Trophoblast cell (in vitro differentiated cells and primary cell): ENCODE measurements around the gene THSD1.

Experiments used
- DNase-seq, 2 donors: peaks; one replicate each; pipeline ENCODE4 v3.0.0-alpha.2; 2016
- H2AFZ ChIP-seq: 2 replicates; pipeline ENCODE4 v1.6.1; 2013; ENCODE audit warnings: low read length, moderate library complexity, mild to moderate bottlenecking; ENCODE audit not compliant: insufficient read depth, poor library complexity
- H2AK5ac ChIP-seq: 2 replicates; pipeline ENCODE4 v1.6.1; 2013; ENCODE audit warnings: mild to moderate bottlenecking, low read length
- H2BK120ac ChIP-seq: 2 replicates; pipeline ENCODE4 v1.6.1; 2013; ENCODE audit warnings: low read length, mild to moderate bottlenecking, moderate library complexity; ENCODE audit not compliant: insufficient read depth, poor library complexity
- H2BK12ac ChIP-seq: 2 replicates; pipeline ENCODE4 v1.6.1; 2013; ENCODE audit warnings: mild to moderate bottlenecking, low read length, moderate library complexity
- H2BK5ac ChIP-seq: 2 replicates; pipeline ENCODE4 v1.6.1; 2013; ENCODE audit warnings: low read length, low read depth, moderate library complexity, mild to moderate bottlenecking; ENCODE audit not compliant: poor library complexity
- H3K14ac ChIP-seq: 2 replicates; pipeline ENCODE4 v1.6.1; 2013; ENCODE audit warnings: mild to moderate bottlenecking, low read length
- H3K18ac ChIP-seq: 2 replicates; pipeline ENCODE4 v1.6.1; 2013; ENCODE audit warnings: mild to moderate bottlenecking, low read length
- H3K23ac ChIP-seq: 2 replicates; pipeline ENCODE4 v1.6.1; 2013; ENCODE audit warnings: low read length
- H3K27ac ChIP-seq: 2 replicates; pipeline ENCODE4 v1.5.1; 2013; ENCODE audit warnings: low read depth, mild to moderate bottlenecking, inconsistent platforms, low read length, moderate library complexity
- H3K27me3 ChIP-seq: 2 replicates; pipeline ENCODE4 v1.6.1; 2013; ENCODE audit warnings: inconsistent platforms, mild to moderate bottlenecking, low read length, moderate library complexity; ENCODE audit not compliant: insufficient read depth
- H3K36me3 ChIP-seq, 2 experiments: 1 replicate in 1 of 2; 2 replicates in 1 of 2; pipeline ENCODE4 v1.6.1; 2013; ENCODE audit warnings: low read length in 2 of 2, mild to moderate bottlenecking in 2 of 2, moderate library complexity in 1 of 2; ENCODE audit not compliant: insufficient read depth in 2 of 2, control insufficient read depth in 1 of 2
- H3K4ac ChIP-seq: 2 replicates; pipeline ENCODE4 v1.6.1; 2013; ENCODE audit warnings: low read depth, mild to moderate bottlenecking, low read length, moderate library complexity
- H3K4me1 ChIP-seq, 2 experiments: 1 replicate in 1 of 2; 2 replicates in 1 of 2; pipeline ENCODE4 v1.6.1; 2013; ENCODE audit warnings: low read length in 2 of 2, mild to moderate bottlenecking in 2 of 2, moderate library complexity in 1 of 2; ENCODE audit not compliant: insufficient read depth in 2 of 2, control insufficient read depth in 1 of 2
- H3K4me2 ChIP-seq: 2 replicates; pipeline ENCODE4 v1.6.1; 2013; ENCODE audit warnings: inconsistent platforms, mild to moderate bottlenecking, low read length, moderate library complexity
- H3K4me3 ChIP-seq: 2 replicates; pipeline ENCODE4 v1.5.1; 2013; ENCODE audit warnings: mild to moderate bottlenecking, low read depth, low read length, inconsistent platforms
- H3K79me1 ChIP-seq: one replicate; pipeline ENCODE4 v1.6.1; 2013; ENCODE audit warnings: low read length
- H3K79me2 ChIP-seq: 2 replicates; pipeline ENCODE4 v1.6.1; 2013; ENCODE audit warnings: low read length, mild to moderate bottlenecking; ENCODE audit not compliant: control insufficient read depth, insufficient read depth, poor library complexity
- H3K9ac ChIP-seq: 2 replicates; pipeline ENCODE4 v1.6.1; 2013; ENCODE audit warnings: mild to moderate bottlenecking, low read length
- H3K9me3 ChIP-seq: 2 replicates; pipeline ENCODE4 v1.6.1; 2013; ENCODE audit warnings: low read depth, mild to moderate bottlenecking, control low read depth, inconsistent platforms, low read length; ENCODE audit not compliant: insufficient read depth
- H4K12ac ChIP-seq: 2 replicates; pipeline ENCODE4 v1.6.1; 2013; ENCODE audit warnings: low read depth, mild to moderate bottlenecking, low read length, moderate library complexity
- H4K8ac ChIP-seq: 2 replicates; pipeline ENCODE4 v1.6.1; 2013; ENCODE audit warnings: low read depth, mild to moderate bottlenecking, low read length, moderate library complexity
- H4K91ac ChIP-seq: one replicate; pipeline ENCODE4 v1.6.1; 2013; ENCODE audit warnings: low read depth, mild to moderate bottlenecking, low read length, moderate library complexity
- WGBS: extraction: QIAGEN DNeasy Blood & Tissue Kit; methylation state at CpG from one replicate; pipeline ENCODE4 v1.1.7; 2013; ENCODE audit warnings: missing lambda C conversion rate; ENCODE audit not compliant: insufficient read length, insufficient coverage; ENCODE audit errors: extremely low coverage; 5-methylcytosine and 5-hydroxymethylcytosine counted together

The THSD1 gene

DNA sequence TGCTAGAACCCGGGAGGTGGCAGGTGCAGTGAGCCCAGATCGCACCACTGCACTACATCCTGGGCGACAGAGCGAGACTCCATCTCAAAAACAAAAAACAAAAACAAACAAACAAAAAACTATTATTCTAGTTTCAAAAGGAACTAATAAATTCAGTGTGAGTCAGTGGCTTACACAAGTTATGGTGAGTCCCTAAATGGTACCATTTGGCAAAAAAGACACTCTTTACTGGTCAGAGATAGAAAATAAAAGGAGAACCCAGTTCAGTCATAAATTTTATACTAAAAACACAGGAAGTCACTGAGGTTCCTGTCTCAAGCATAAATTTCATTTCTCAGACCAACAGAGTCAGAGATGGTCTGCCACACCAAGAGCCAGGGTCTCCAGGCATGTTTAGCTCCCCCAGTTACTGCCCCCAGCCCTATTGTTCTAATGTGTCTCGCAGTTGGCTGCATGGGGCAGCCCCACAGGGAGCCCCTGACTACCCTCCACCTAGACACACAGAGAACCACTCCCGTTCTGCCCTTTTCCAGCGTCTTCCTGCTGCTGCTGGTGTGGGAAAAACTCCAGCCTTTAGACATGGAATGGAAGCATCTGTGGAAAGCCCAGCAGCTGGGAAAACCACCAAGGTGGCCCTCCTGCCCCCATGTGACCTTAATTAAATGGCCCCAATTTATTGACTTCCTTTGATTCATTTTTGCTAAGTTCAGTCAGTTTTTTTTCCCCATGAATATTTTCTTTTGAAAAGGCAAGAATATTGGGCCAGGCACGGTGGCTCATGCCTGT, 12.2 kb downstream of the THSD1 start:
- Histone ChIP-seq H3K23ac (no peak overlapping the region), H3K79me1 (no peaks in the 10 kb centered on the region), H2BK12ac (no peak overlapping the region), H4K12ac (no peak overlapping the region), H2BK5ac (no peak overlapping the region), H2AK5ac (no peak overlapping the region), H2BK120ac (no peak overlapping the region), H3K14ac (no peak overlapping the region), H3K9ac (no peak overlapping the region), H3K4me1 (no peaks in the 10 kb centered on the region), H3K18ac (no peak overlapping the region), H3K36me3 (no peaks in the 10 kb centered on the region), H3K27ac (no peak overlapping the region), H3K9me3 (no peaks in the 10 kb centered on the region), H3K79me2 (no peaks in the 10 kb centered on the region), H4K91ac (no peak overlapping the region), H2AFZ (no peak overlapping the region), H3K27me3 (no peaks in the 10 kb centered on the region), H3K4ac (no peak overlapping the region), H3K4me2 (no peak overlapping the region), H4K8ac (no peak overlapping the region), H3K4me3 (no peak overlapping the region)
- no peak for DNase-seq
- no CpG with 5 or more reads among the region's 8 CpGs for WGBS

DNA sequence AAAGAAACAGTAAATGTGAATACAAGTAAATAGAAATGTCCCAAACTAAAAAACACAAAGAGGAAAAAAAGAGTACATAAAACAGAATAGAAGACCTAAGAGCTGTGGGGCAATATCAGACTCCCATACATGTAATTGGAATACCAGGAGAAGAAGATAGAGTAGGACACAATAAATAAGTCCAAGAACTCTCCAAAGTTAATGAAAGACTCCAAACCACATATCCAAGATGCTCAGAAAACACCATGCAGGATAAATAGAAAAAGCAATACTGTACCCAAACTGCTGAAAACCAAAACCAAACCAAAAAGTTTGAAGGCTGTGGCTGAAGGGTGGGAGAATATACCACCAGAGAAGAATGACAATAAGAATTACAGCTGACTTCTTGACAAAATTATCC, 18.3 kb downstream of the THSD1 start:
- Histone ChIP-seq H2BK120ac (no peak overlapping the region), H2BK5ac (no peak overlapping the region), H3K4ac (no peak overlapping the region), H4K91ac (no peak overlapping the region), H2AK5ac (no peak overlapping the region), H3K9me3 (no peaks in the 10 kb centered on the region), H3K27me3 (no peaks in the 10 kb centered on the region), H3K27ac (no peak overlapping the region), H3K4me1 (no peaks in the 10 kb centered on the region), H3K9ac (no peak overlapping the region), H3K18ac (no peak overlapping the region), H2AFZ (no peak overlapping the region), H3K14ac (no peak overlapping the region), H4K8ac (no peak overlapping the region), H2BK12ac (no peak overlapping the region), H3K79me2 (no peaks in the 10 kb centered on the region), H3K4me2 (no peak overlapping the region), H4K12ac (no peak overlapping the region), H3K79me1 (no peaks in the 10 kb centered on the region), H3K4me3 (no peak overlapping the region), H3K36me3 (no peaks in the 10 kb centered on the region), H3K23ac (no peak overlapping the region)
- no peak for DNase-seq

DNA sequence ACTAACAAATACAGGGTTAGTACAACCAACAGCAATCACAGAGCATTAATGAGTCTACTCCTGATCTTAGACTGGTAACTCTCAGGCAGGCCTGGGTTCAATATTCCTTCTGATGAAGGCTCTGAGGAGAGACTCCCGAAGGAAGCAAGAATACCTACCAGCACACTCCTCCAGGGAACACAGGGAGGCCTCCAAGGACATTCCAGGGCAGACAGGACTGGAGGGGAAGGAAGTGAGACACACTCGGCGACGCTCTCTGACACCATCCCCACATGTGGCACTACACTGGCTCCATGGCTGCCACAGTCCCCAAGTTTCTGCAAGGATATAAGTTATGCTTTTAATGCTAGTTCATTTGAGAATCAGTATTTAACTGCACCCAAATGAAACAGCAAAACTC, 20.1 kb downstream of the THSD1 start:
- no peaks in the 10 kb centered on the region for H3K9me3 ChIP-seq
- H3K4ac ChIP-seq = no peak overlapping the region
- H3K9ac ChIP-seq = no peak overlapping the region
- no peak overlapping the region for H3K23ac ChIP-seq
- H3K18ac ChIP-seq = no peak overlapping the region
- H2BK120ac ChIP-seq = no peak overlapping the region
- no peak overlapping the region for H2BK12ac ChIP-seq
- H3K4me3 ChIP-seq = no peak overlapping the region
- H4K12ac ChIP-seq = no peak overlapping the region
- no peak overlapping the region for H2AK5ac ChIP-seq
- H3K4me2 ChIP-seq = no peak overlapping the region
- no peaks in the 10 kb centered on the region for H3K27me3 ChIP-seq
- H2AFZ ChIP-seq = no peak overlapping the region
- H3K79me2 ChIP-seq = no peaks in the 10 kb centered on the region
- no peak overlapping the region for H4K8ac ChIP-seq
- H3K4me1 ChIP-seq = no peaks in the 10 kb centered on the region
- WGBS = no CpG with 5 or more reads among the region's 4 CpGs
- no peak overlapping the region for H3K14ac ChIP-seq
- H3K27ac ChIP-seq = no peak overlapping the region
- DNase-seq = no peak
- H4K91ac ChIP-seq = no peak overlapping the region
- H2BK5ac ChIP-seq = no peak overlapping the region
- H3K79me1 ChIP-seq = no peaks in the 10 kb centered on the region
- H3K36me3 ChIP-seq = no peaks in the 10 kb centered on the region

DNA sequence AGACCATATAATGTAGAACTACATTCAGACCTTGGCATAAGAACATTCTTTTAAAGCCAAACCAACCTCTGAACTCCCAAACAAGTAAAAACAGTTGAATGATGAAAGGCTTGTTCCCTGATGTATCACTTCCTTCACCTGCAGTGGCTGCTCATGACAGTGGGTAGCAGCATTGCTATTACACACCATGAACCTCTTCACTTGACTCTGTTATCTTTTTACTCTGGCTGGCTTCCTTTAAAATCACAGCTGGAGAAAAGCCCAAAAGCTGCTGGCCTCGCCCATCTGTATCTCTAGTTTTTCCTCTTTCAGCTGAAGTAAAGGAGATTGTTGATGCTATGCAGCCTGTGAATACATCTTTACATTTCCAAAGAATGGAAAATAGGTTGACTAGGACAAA, 22.6 kb downstream of the THSD1 start:
- no peak for DNase-seq
- H4K8ac ChIP-seq = no peak overlapping the region
- no peak overlapping the region for H2AK5ac ChIP-seq

More for the DNA sequence above, 22.6 kb downstream of the THSD1 start:
- H3K4me2 ChIP-seq = no peak overlapping the region
- no peaks in the 10 kb centered on the region for H3K4me1 ChIP-seq
- H3K4me3 ChIP-seq = no peak overlapping the region
- no peak overlapping the region for H3K4ac ChIP-seq
- H3K79me1 ChIP-seq = no peaks in the 10 kb centered on the region
- no CpG with 5 or more reads among the region's 1 CpG for WGBS
- H2BK12ac ChIP-seq = no peak overlapping the region
- no peak overlapping the region for H2BK5ac ChIP-seq
- H4K91ac ChIP-seq = no peak overlapping the region
- H4K12ac ChIP-seq = no peak overlapping the region
- H2BK120ac ChIP-seq = no peak overlapping the region
- no peaks in the 10 kb centered on the region for H3K27me3 ChIP-seq
- H3K9ac ChIP-seq = no peak overlapping the region
- no peak overlapping the region for H3K23ac ChIP-seq
- H3K9me3 ChIP-seq = no peaks in the 10 kb centered on the region
- no peaks in the 10 kb centered on the region for H3K79me2 ChIP-seq
- H3K27ac ChIP-seq = no peak overlapping the region
- no peaks in the 10 kb centered on the region for H3K36me3 ChIP-seq
- no peak overlapping the region for H3K18ac ChIP-seq
- H3K14ac ChIP-seq = no peak overlapping the region
- H2AFZ ChIP-seq = no peak overlapping the region
